DMS53 treated with DMSO at 0.1 percent for 48 hours (cell line): ENCODE measurements around the gene ABT1.
A peak's percentile ranks its signal among the peaks of the same experiment; 100 is the strongest.
"Not testable (repeated sequence)": the region's sequence is repeated elsewhere in the genome, so short reads cannot be mapped to it uniquely, and the experiment has no call there.

Source experiments
- DNase-seq: peaks from one replicate; lab custom pipeline; 2025; ENCODE audit not compliant: unreplicated experiment; lab: John Stamatoyannopoulos, UW

ABT1 gene

GRCh38 chr6:26596579-26597388, at the start of gene ABT1:
TSS of gene ABT1 (plus strand) at chr6:26596953. CDS start at chr6:26596983, 30 bp downstream.
- peak; percentile 96 for DNase-seq

DNA sequence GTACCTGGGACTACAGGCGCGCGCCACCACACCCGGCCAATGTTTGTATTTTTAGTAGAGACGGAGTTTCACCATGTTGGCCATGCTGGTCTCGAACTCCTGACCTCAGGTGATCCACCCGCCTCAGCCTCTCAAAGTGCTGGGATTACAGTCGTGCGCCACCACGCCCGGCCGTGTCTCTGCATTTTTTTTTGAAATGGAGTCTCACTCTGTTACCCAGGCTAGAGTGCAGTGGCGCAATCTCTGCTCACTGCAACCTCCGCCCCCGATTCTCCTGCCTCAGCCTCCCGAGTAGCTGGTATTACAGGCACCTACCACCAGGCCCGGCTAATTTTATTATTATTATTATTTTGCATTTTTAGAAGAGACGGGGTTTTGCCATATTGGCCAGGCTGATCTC, 49.4 kb upstream of the ABT1 start:
- DNase-seq: not testable (repeated sequence)

DNA sequence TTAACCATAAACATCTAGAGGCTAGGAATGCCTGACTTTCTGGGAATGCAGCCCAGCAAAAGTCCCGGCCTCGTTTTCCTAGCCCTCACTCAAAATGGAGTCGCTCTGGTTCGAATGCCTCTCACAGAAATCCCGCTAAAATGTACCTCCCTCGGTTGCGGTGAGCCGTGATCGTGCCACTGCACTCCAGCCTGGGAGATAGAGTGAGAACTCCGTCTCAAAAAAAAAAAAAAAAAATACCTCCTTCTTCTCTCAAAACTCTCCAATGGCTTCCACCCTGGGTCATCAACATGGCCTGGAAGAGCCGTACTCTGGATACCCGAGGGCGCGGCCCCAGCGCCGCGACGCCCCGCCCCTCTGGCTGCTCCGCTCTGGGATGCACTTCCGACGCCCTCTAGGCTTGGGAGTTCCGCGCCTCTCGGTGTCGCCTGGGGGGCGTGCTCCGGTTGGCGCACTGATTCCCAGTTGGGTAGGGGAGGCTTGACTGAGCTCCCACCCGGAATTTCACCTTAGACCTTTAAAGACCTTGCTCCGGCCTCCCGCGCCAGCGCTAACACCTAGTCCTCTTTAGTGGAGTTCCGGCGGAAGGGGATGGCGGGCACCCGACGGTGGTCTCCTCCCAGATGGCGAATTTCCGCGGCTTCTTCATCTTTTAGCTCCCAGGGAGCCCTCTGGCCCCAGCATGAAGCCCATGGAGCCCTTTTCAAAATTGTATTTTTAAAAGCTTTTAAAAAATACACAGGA, 46.3 kb upstream of the ABT1 start:
- peak; percentile 64 for DNase-seq

- DNase-seq: no peak
Measured at GRCh38 chr6:26552205-26552604, 44.5 kb upstream of the ABT1 start.

- peak; percentile 56 for DNase-seq
Measured at GRCh38 chr6:26552640-26553188, 44.0 kb upstream of the ABT1 start.

- DNase-seq: peak; percentile 63
Measured at GRCh38 chr6:26553264-26553634, 43.5 kb upstream of the ABT1 start.

- DNase-seq: peak; percentile 80
Measured at GRCh38 chr6:26553635-26554446, 42.9 kb upstream of the ABT1 start.

DNA sequence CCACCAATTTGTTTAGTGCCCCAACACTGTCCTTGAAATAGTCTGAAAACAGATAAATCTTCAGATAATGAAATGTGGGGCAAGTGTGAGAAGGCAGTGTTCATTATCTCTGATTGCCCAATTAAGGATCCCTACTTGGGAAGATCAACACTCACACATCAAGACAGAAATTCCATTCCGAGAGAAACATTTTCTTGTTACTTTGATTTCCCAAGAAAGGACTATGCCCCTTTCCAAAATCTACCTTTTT, 42.4 kb upstream of the ABT1 start:
- no peak for DNase-seq

GRCh38 chr6:26554697-26555504, 41.9 kb upstream of the ABT1 start:
- DNase-seq: peak; percentile 63

- DNase-seq: peak; percentile 44
Measured at GRCh38 chr6:26555505-26556262, 41.1 kb upstream of the ABT1 start.

DNA sequence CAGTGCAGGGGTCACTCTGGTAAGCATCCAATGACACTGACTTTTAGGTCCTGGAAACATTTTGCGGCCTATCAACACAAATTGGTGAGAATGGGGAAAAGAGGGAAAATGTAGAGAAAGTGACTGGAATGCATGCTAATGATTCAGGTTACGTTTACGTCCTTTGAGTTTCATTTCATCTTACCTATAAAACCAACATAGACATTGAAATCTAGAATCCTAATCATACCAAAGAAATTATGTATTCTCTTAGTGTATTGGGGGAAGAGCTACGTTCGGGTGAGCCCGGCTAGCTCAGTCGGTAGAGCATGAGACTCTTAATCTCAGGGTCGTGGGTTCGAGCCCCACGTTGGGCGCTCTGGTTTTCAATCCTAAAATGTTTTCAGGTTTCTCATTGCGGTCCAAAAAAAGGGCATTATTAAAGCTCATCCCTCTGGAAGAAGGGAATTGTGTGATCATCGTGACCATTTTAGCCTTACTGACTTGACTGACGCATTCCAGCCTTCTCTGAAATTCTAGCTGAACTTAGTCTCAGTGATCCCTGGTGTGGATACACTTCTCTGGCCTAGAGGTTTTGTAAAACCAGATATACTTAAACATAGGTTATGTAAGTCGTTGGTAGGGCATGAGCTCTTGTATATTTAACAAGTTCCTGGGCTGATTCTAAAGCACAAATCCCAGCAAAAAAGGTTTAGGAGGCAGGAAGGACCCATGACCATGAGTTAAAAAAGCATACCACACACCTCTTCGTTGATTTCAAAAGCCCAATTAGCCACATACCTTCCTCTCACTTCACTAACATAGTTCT, 40.3 kb upstream of the ABT1 start:
- peak; percentile 76 for DNase-seq

DNA sequence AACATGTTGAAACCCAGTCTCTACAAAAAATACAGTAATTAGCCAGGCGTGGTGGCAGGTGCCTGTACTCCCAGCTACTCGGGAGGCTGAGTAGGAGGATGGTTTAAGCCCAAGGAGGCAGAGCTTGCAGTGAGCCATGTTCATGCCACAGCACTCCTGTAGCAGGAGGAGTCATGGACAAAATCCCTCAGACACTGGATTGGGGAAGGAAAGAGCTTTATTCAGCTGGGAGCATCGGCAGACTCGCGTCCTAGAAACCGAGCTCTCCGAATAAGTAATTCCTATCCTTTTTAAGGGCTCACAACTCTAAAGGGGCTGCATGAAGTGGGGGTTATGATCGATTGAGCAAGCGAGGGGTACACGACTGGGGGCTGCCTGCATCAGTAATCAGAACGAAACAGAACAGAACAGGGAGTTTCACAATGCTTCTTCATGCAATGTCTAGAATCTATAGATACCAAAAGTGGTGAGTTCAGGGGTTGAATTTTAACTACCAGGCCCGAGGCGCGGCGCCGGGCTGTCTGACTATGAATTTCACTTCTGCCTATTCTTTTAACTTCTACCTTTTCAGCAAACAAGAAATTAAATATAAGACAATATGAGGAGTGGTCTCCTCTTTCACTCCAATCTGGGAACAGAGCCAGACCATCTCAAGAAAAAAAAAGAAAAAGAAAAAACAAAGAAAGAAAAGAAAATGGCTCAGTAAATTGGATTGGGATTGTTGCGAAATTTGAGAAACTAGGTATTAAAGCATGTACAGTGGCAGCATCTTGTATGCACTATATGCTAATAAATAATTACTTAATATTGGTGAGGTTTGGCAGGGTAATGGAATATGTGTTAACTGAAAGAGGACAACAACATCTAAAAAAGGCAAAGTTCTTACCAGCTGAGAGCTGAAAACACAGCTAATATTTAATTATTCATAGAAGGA, 35.0 kb upstream of the ABT1 start:
- DNase-seq: no peak

DNA sequence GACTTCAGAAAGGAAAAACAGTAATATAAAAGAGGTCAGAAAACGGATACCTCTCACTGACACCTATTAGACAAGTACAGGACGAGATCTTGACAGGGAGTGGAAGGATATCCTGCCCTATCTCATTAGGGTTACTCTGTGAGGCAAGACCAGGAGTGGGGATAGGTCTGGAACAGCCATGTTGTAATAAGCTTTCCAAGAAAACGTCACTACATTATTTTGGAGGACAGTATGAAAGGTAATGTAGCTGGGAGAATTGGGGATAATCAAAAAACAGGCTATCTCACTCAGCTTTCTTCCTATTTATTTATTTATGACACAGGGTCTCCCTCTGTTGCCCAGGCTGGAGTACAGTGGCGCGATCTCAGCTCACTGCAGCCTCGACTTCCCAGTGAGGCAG, 33.3 kb upstream of the ABT1 start:
- no peak for DNase-seq

GRCh38 chr6:26568601-26569432, 27.9 kb upstream of the ABT1 start:
- DNase-seq: peak; percentile 84

DNA sequence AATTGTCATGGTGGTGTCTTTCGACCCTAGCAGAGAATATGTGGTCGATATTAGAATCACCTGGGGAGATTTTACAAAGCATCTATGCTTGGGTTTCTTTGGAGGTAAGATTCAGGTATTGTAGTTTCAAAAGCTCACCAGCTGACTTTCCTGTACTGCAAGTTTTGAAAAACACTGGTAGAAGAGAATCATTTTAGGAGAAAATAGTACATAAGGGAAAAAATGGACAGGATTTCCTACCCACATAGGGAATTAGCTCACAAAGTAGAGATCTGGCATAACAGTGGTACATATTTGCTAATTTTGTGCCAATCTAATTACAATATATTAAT, 27.4 kb upstream of the ABT1 start:
- DNase-seq: no peak

GRCh38 chr6:26570027-26570809, 26.5 kb upstream of the ABT1 start:
- no peak for DNase-seq
